Lower leg skin (tissue), 3 donors: Measurements from ENCODE around the gene HERPUD2.

ENCODE experiments used
- POLR2A ChIP-seq, 2 donors: fragments of 450-650 bp; IDR thresholded peaks; one replicate each; pipeline ENCODE4 v1.6.1; 2016 to 2017; ENCODE audit warnings: antibody characterized with exemption in 2 of 2, mild to moderate bottlenecking in 1 of 2, moderate library complexity in 1 of 2
- TF ChIP-seq, protein P1 (sequence below), 3 donors: fragments of 450-650 bp; IDR thresholded peaks; one replicate each; pipeline ENCODE4 v1.5.1; 2016; ENCODE audit warnings: antibody characterized with exemption in 3 of 3, mild to moderate bottlenecking in 3 of 3, moderate library complexity in 2 of 3

DNA sequence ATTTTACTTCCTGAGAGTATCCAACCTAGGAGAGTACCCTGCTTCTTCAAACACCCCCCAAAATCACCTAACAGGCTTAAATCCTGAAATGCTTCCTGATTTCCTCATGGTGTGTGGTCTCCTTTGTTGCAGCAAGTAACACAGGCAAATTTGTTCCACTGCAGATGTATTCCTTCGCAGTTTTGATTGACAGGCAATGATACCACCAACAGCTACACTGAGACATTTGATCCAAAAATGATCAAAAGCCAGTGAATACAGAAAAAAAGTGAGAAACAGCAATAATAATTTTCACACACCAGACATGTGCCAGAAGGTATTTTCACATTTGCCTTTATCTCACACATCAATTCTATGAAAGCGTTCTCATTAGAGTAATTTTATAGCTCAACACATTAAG lies 95.9 kb downstream of the HERPUD2 start:
- TF ChIP-seq, protein P1, sequence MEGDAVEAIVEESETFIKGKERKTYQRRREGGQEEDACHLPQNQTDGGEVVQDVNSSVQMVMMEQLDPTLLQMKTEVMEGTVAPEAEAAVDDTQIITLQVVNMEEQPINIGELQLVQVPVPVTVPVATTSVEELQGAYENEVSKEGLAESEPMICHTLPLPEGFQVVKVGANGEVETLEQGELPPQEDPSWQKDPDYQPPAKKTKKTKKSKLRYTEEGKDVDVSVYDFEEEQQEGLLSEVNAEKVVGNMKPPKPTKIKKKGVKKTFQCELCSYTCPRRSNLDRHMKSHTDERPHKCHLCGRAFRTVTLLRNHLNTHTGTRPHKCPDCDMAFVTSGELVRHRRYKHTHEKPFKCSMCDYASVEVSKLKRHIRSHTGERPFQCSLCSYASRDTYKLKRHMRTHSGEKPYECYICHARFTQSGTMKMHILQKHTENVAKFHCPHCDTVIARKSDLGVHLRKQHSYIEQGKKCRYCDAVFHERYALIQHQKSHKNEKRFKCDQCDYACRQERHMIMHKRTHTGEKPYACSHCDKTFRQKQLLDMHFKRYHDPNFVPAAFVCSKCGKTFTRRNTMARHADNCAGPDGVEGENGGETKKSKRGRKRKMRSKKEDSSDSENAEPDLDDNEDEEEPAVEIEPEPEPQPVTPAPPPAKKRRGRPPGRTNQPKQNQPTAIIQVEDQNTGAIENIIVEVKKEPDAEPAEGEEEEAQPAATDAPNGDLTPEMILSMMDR (IDR thresholded peaks at IDR 0.05) = no peak
- no peak for TF ChIP-seq POLR2A (IDR thresholded peaks at IDR 0.05)
